Urothelium cell line (cell line): ENCODE data around the gene SLC25A11.

ENCODE experiments used
- DNase-seq: peaks from one replicate; pipeline ENCODE4 v3.0.0; 2011; ENCODE audit warnings: low spot score, mixed read lengths
- FAIRE-seq: peaks from 2 replicates; lab custom pipeline; 2011; peaks lifted over from hg19 to GRCh38; lab: Jason Lieb, UNC

The SLC25A11 gene, protein sequence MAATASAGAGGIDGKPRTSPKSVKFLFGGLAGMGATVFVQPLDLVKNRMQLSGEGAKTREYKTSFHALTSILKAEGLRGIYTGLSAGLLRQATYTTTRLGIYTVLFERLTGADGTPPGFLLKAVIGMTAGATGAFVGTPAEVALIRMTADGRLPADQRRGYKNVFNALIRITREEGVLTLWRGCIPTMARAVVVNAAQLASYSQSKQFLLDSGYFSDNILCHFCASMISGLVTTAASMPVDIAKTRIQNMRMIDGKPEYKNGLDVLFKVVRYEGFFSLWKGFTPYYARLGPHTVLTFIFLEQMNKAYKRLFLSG

DNA sequence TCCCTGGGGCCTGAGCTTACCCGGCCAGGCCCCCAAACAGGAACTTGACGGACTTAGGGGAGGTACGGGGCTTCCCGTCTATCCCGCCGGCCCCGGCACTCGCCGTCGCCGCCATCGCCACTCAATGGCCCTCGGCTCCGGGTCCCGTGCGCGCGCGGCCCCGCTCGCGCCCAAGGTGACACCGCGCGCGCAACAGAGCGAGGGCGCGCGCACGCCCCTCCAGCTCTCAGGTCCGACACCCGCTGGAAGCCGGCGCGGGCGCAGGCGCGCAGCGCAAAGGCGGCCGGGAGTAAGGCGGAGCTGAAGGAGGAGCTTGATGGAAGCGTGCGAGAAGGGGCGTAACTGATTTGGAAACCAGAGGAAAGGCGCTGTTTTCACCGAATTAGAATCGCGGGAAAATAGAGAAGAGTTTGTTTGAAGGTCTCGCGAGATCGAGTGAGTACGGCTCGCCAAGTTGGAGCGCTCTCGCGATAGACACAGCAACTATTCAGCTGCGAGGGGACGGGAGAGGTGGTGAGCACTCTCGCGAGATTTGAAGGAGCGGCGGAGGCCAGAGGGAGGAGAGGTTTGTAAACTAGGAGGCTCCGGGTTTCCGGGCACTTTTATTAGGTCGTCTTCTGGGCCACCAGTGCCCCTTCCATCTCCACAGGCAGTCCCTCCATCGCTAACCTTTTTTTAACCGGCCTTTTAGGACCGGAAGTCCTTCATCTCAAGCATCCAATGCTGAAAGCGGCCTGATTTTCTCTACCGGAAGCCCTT lies at the start of gene SLC25A11, which contains the start of gene RNF167:
Gene SLC25A11, minus strand, starts transcription at position 251 of the 759 bp plus-strand sequence. Its CDS starts 136 bp downstream, at position 115.
Gene RNF167, plus strand, starts transcription at position 473 of the 759 bp plus-strand sequence. CDS start 642 bp downstream, outside the sequence.
- FAIRE-seq (peak; percentile 5), DNase-seq (peak; percentile 92)

GRCh38 chr17:4987767-4988567 lies 48.1 kb upstream of the SLC25A11 start:
- FAIRE-seq = no peak
- DNase-seq = no peak

DNA sequence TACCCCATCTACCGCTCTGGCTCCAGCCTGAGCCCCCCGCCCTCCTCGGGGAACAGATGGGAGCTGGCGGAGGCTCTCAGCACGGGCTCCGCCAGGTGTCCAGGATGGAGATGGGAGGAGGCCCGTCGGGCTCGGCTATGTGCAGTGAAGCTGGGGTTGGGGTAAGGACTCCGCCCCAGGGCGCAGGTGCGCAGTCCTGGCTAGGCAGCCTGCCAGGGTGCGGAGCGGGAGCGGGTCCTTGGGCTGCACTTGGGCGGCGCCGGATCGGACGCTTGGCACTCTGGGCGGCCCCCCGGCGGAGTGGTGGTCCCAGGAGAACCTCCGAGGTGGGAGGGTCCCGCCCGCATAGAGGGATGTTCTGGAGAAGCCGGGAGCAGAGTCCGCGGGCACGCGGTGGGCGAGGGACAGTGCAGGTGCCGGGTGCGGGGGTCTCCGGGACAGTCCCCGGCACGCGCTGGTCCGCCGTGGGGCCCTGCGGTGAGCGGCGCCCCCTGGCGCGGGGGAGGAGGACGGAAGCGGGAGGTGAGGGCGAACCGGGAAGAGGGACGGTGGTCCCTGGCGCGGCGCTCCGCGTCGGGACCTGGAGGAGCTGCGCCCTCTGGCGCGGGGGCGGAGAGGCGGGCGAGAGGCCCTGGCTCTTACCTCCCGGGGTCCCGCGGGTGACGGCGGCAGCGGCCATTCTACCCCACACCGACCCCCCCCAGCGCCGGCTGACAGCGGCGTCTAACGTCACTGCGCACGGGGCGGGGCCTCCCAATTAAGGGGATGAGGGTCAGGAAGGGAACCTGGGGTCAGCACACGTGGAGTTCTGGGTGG lies 47.3 kb upstream of the SLC25A11 start, which contains the start of gene CAMTA2:
Gene CAMTA2, minus strand, starts transcription at position 725 of the 816 bp plus-strand sequence. CDS start 1,453 bp downstream, outside the sequence.
- FAIRE-seq = no peak
- DNase-seq = peak; percentile 71

GRCh38 chr17:4986403-4986802 lies 46.6 kb upstream of the SLC25A11 start:
- FAIRE-seq = no peak
- DNase-seq = no peak

DNA sequence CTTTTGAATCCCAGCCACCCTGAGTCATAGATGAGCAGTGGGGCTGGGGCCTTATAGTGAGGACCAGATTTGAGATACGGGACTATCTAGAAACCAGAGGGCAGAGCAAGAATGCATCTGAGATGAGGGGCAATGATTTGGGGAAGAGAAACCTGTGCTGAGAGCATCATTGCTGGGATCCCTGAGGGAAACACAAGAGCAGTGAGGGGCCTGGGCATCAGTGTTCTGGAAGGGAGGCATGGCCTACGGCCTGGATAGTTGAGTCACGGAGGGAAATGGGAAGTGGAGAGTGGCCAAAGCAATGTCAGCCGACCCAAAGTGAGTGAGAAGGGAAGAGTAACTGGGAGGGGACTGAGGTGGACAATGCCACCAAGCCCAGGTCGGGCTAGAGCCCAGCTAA lies 42.5 kb upstream of the SLC25A11 start:
- no peak for FAIRE-seq

GRCh38 chr17:4980644-4981216 lies 40.9 kb upstream of the SLC25A11 start:
- DNase-seq (peak; percentile 40), FAIRE-seq (no peak)

More for the DNA sequence above, 42.5 kb upstream of the SLC25A11 start:
- DNase-seq = no peak

GRCh38 chr17:4978726-4979125 lies 38.9 kb upstream of the SLC25A11 start:
- no peak for FAIRE-seq
- DNase-seq = no peak

DNA sequence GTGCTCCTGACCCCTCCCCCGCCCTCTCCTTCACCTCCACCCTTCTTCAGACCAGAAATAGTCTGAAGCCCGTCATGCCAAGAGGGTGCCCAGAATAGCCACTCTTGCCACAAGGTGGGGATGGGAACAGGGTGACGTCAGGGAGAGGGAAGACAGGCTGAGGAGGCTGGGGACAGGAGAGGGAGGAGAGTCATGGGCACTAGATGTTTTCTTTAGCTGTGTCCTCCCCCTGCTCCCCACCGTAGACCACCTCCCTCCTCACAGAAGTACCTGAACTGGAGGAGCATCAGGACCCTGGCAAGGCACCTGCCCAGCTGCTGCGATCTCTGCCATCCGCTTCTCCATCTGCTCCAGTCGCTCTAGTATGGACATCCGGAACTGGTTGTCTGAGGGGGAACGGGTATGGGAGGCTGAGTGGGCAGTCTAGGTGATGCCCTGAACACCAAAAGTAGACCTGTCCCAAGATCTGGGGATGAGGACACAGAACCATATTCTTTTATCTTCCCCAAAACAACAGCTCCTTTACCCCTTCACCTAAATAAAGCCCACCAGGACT lies 34.3 kb upstream of the SLC25A11 start:
- DNase-seq = no peak
- FAIRE-seq = no peak

DNA sequence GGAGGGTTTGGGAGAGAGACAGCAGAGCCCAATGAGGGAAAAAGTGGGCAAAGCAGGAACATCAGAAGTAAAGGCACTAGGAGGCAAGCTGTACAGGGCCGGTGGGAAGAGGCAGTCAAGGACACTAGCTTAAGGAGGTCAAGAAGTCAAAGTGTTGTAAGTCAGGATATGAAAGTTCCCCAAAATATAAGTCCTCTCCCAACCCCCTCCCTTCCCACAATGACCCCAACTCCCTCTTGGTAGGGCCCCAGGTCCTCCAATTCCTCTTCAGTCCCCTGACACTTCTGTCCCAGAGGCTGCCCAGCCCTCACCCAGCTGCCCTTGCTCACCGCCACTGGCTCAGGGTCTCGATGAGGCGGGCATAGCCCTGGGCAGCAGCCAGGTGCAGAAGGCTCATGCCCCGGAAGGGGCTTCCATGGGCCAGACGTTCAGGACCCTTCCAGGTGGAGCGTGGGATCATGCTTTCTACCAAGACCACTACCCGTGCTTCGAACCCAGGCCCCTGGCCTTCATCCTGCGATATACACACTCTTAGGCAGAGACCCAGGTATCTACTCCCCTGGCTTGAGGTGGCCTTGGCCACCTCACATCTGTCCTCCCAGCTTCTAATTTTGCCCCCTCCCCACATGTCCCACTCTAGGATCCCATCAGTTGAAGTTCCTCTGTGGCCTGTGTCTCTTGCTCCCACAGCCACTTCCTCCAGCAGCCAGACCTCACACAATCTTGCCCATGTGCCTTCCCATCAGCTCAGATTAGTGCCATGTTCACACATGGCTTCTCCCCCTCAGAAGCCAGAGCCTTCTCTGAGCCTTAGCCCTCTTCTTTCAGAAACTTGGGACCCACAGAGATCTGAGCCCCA lies 33.6 kb upstream of the SLC25A11 start:
- FAIRE-seq (no peak), DNase-seq (no peak)

DNA sequence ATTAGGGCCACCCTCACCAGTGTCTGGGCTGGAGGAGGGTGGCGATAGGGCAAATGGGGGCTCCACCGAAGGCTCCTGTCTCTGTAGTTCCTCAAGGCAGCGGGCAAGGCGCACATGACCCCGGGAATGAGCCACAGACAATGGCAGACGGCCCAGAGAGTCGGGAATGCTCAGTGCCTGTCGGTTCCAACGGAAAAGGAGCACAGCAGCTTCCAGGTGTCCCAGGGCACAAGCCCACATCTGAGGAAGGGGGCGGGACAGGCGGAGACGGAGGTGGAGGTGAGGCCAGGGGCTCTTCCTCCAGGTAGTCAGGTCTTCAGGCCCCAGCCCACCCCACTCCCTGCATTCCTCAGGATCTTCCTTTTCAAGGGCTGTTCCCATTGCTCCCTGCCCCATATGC lies 32.9 kb upstream of the SLC25A11 start:
- FAIRE-seq (no peak), DNase-seq (no peak)

GRCh38 chr17:4972322-4972721 lies 32.5 kb upstream of the SLC25A11 start:
- FAIRE-seq = no peak

GRCh38 chr17:4971826-4972225 lies 32.0 kb upstream of the SLC25A11 start:
- DNase-seq (no peak), FAIRE-seq (no peak)

More at GRCh38 chr17:4972322-4972721, 32.5 kb upstream of the SLC25A11 start:
- no peak for DNase-seq

GRCh38 chr17:4970273-4970672 lies 30.4 kb upstream of the SLC25A11 start:
- DNase-seq (no peak), FAIRE-seq (no peak)

DNA sequence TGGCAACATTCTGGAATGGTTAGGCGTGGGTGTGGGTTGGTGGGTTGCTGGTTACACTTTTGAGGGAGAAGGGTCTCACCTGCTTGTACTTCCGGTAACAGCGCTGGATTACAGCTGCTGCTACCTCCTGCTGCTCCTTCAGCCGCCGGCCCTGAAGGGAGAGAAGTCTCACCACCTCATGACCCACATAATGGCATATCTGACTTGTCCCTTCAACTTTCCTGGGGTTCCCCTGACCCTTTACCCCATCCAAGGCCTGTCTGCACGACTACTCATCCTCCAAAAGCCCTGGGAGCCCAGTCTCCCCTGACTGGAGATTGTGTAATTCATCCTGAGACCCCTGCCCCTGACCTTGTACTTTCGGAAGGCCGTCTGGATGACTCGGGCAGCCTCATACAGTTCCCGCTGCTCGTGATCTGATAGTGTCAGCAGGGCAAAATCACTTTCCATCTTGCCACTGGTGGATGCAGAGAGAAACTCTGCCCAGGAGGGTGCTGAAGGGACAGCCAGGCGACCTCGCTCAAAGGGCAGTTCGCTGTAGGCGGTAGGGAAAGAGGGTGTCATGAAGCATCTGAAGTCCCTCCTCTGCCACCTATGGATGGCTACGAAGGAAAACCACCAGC lies 29.8 kb upstream of the SLC25A11 start:
- DNase-seq (no peak), FAIRE-seq (no peak)

DNA sequence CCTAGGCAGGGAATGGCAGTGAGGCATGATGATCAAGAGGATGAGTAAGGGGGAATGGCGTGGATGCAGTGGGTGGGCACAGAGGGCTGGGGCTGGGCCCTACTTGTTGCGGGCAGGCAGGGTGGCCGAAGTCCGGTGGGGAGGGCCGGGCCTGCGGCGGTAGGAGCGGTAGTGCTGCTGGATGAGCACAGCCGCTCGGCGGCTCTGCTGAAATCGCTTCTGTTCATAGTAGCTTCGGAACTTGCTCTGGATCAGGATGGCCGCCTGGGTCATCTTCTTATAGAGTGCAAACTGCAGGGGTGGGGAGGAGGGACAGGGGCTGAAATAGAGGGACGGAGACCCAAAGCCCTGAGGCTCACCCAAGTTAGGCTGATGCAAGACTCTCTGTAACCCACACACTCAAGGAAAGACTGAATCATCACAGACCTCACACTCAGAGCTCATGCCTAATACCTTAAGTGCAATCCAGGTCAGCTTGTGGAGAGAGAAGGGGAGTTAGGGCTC lies 29.3 kb upstream of the SLC25A11 start:
- FAIRE-seq = no peak
- DNase-seq = no peak

- FAIRE-seq (no peak), DNase-seq (no peak)
Measured at GRCh38 chr17:4968486-4969046, 28.7 kb upstream of the SLC25A11 start.
